Ascending aorta (tissue), 2 donors: ENCODE results near the gene ANKRD44. TPM values are rescaled to one million over a fixed set of nuclear protein-coding genes. Genes with fewer than 3 reads are reported as not detected.

Experiments used
- DNase-seq, 2 donors: peaks; one replicate each; pipeline ENCODE4 v3.0.0-alpha.2; 2019; ENCODE audit warnings: low spot score in 2 of 2
- H3K27ac ChIP-seq, 2 donors: fragments of 200-600 bp; sonication (generic); one replicate each; pipeline ENCODE4 v1.5.1; 2016 to 2017; ENCODE audit warnings: mild to moderate bottlenecking in 1 of 2
- H3K27me3 ChIP-seq: fragments of 200-600 bp; sonication (generic); one replicate; pipeline ENCODE4 v1.5.1; 2017
- H3K36me3 ChIP-seq, 2 donors: fragments of 200-600 bp; sonication (generic); one replicate each; pipeline ENCODE4 v1.5.1; 2016
- H3K4me1 ChIP-seq, 2 donors: fragments of 200-600 bp; sonication (generic); one replicate each; pipeline ENCODE4 v1.5.1; 2016 to 2017; ENCODE audit warnings: mild to moderate bottlenecking in 1 of 2
- H3K4me3 ChIP-seq, 2 donors: fragments of 200-600 bp; sonication (generic); one replicate each; pipeline ENCODE4 v1.5.1; 2016 to 2017; ENCODE audit warnings: mild to moderate bottlenecking in 1 of 2
- H3K9me3 ChIP-seq, 2 donors: fragments of 200-600 bp; sonication (generic); one replicate each; pipeline ENCODE4 v1.5.1; 2016
- intact Hi-C: fragments of 100-400 bp; cut with DNase I; formaldehyde crosslinking; loops from one replicate; pipeline ENCODE4 v1.15.1; 2023
- total RNA-seq: library from RNA; depleted of rRNA; stranded (reverse); fragments of >200 nt; gene quantifications from one replicate; pipeline ENCODE4 v1.1.0, GENCODE V29; 2016
- TF ChIP-seq, protein P1 (sequence below), 3 experiments: fragments of 200-600 bp in 2 of 3; fragments of 450-650 bp in 1 of 3; sonication (generic) in 2 of 3; IDR thresholded peaks; one replicate each; pipeline ENCODE4 v1.5.1; 2016 to 2019; ENCODE audit warnings: antibody characterized with exemption in 3 of 3, mild to moderate bottlenecking in 1 of 3, moderate library complexity in 1 of 3

ANKRD44 gene
- total RNA-seq, 1 donor from 2014 or later, result 66.3 TPM

DNA sequence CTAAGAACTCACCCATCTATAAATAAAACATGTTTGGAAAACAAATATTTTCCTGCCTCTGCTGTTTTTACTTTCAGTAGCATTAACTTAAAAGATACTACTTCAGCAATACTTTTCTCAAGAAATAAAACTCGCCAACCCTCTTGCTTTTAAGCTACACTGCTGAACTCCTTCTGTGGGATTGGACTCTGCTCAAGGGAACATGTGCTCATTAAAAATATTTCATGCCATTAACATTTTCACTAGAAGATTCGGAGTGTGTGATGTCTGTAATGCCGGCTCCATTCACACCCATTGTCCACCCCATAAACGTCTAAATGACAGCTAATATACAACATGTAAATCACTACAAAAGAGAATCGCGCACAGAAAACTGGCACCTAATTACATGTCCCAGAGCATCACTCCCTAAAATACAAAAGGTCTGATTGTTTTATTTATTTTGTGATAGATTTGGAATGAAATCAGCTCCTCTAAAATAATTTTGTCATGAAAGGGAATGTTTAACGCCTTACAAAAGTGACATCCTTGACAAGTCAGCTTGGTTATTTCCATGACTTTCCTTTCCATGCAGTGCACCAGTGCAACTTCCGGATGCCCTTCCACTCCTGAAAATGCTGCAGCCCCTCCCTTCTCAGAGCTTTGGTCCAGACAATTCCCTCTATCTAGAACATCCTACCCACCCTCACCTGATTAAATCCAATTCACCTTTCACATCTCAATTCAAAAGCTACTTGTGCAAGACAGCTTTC, 73.1 kb downstream of the ANKRD44 start:
- Histone ChIP-seq H3K27ac (no peak overlapping the region), H3K36me3 (no peaks in the 10 kb centered on the region), H3K4me1 (peaks cover 0 to 10% of the 10 kb centered on the region in 2 donors), H3K27me3 (no peaks in the 10 kb centered on the region), H3K4me3 (no peak overlapping the region), H3K9me3 (no peaks in the 10 kb centered on the region)
- TF ChIP-seq, protein P1, sequence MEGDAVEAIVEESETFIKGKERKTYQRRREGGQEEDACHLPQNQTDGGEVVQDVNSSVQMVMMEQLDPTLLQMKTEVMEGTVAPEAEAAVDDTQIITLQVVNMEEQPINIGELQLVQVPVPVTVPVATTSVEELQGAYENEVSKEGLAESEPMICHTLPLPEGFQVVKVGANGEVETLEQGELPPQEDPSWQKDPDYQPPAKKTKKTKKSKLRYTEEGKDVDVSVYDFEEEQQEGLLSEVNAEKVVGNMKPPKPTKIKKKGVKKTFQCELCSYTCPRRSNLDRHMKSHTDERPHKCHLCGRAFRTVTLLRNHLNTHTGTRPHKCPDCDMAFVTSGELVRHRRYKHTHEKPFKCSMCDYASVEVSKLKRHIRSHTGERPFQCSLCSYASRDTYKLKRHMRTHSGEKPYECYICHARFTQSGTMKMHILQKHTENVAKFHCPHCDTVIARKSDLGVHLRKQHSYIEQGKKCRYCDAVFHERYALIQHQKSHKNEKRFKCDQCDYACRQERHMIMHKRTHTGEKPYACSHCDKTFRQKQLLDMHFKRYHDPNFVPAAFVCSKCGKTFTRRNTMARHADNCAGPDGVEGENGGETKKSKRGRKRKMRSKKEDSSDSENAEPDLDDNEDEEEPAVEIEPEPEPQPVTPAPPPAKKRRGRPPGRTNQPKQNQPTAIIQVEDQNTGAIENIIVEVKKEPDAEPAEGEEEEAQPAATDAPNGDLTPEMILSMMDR (IDR thresholded peaks at IDR 0.05), result no peak
- intact Hi-C loops, result no loop called here
- DNase-seq, result no peak

DNA sequence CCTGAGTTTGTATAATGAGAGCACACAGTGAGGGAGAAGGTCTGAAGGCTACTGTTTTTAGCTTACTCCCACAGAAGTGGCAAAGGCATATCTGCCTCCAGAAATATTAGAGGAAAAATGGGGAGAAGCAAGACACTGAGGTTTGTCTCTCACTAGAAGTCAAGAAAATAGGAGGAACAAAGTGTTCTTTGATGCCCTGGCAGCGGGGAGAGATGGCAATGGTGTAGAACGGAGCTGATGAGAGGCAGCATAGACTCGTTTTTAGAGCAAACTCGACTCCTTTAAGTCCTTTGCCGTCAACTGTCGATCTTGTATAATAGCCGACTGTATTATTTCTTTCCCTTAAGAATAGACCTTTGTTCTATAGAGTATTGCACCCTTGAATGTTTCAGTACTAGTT, 73.8 kb downstream of the ANKRD44 start:
- Histone ChIP-seq H3K9me3 (no peaks in the 10 kb centered on the region), H3K27me3 (no peaks in the 10 kb centered on the region), H3K4me3 (no peak overlapping the region), H3K36me3 (no peaks in the 10 kb centered on the region), H3K4me1 (peaks cover 0 to 10% of the 10 kb centered on the region in 2 donors), H3K27ac (no peak overlapping the region)
- no peak for DNase-seq
- TF ChIP-seq, protein P1 (IDR thresholded peaks at IDR 0.05), result no peak
- intact Hi-C loops, result no loop called here

DNA sequence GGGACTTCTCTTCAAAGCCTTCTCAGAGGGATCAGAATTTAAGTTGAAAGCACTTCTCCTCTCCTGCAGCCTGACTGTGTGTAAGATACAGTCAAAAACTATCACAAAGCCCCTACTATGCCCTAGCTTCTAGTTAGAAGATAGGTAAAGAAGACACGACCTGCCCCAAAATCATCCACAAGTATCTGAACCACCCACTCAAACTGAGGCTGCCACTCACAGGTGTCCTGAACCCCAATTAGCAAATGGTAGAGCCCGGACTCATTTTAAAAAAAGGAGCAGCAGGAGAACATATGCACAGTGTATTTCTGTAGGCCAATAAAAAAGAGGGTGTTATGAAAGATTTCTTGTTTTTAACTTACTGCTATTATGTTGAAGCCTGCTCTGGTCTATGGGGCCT, 74.4 kb downstream of the ANKRD44 start:
- TF ChIP-seq, protein P1 (IDR thresholded peaks at IDR 0.05), result no peak
- no peaks in the 10 kb centered on the region for H3K27me3 ChIP-seq
- H3K36me3 ChIP-seq, result no peaks in the 10 kb centered on the region
- no peak overlapping the region for H3K27ac ChIP-seq
- no peak for DNase-seq
- H3K9me3 ChIP-seq, result no peaks in the 10 kb centered on the region
- no peak overlapping the region for H3K4me3 ChIP-seq
- intact Hi-C loops, result no loop called here
- H3K4me1 ChIP-seq, result peaks cover 0 to 8% of the 10 kb centered on the region in 2 donors

DNA sequence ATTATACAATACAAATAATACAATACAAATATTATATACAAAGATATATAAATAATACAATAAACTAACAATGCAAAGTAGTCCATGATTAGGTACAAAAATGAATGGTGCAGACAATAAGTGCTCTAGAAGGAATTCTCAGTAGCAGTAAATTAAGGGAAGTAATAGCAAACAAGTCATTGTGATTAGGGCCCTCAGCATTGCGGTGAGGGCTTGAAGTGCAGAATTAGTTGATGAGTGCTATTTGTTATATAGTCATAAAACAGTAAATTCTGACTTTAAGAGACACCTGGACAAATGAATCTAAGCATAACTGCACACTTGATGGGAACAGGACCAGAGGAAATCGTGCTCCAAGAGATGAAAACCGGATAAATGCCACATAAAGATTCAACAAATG, 74.9 kb downstream of the ANKRD44 start:
- TF ChIP-seq, protein P1 (IDR thresholded peaks at IDR 0.05), result no peak
- Histone ChIP-seq H3K4me1 (peaks cover 0 to 5% of the 10 kb centered on the region in 2 donors), H3K27ac (no peak overlapping the region), H3K9me3 (no peaks in the 10 kb centered on the region), H3K4me3 (no peak overlapping the region), H3K27me3 (no peaks in the 10 kb centered on the region), H3K36me3 (no peaks in the 10 kb centered on the region)
- intact Hi-C loops, result no loop called here
- DNase-seq, result no peak

DNA sequence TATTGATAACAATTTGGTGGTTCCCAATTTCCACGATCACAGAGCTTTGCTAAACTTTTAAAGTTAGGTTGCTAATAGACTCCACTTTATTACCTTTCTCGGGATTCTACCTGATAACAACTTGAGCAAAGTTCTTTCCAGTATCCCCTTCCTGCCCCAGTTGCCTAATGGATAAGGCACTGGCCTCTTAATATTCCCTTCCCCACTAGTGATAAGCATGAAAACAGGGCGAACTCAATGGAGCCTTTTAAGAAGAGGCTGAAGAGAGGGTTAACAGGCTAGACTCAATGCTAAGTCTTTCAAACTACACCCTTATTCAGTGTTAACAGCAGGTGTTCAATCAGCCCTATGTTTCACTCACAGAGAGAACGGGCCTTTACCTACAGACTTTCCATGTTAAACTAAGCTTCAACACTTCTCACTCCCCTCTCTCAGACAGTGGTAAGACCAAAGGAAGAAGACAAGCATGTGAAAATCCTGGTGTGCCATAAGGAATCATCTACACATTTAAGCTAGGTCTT, 75.8 kb downstream of the ANKRD44 start:
- H3K4me3 ChIP-seq, result no peak overlapping the region
- H3K4me1 ChIP-seq, result peaks cover 0 to 4% of the 10 kb centered on the region in 2 donors
- no peaks in the 10 kb centered on the region for H3K36me3 ChIP-seq
- no peaks in the 10 kb centered on the region for H3K9me3 ChIP-seq
- no peaks in the 10 kb centered on the region for H3K27me3 ChIP-seq
- TF ChIP-seq, protein P1 (IDR thresholded peaks at IDR 0.05), result no peak
- intact Hi-C loops, result no loop called here
- no peak overlapping the region for H3K27ac ChIP-seq
- DNase-seq, result no peak
